ENCODE measurements around the gene PRR14.
A peak's percentile ranks its signal among the peaks of the same experiment; 100 is the strongest.
"Not testable (repeated sequence)": the region's sequence is repeated elsewhere in the genome, so short reads cannot be mapped to it uniquely, and the experiment has no call there.

Gene PRR14

GRCh38 chr16:30696646-30697045 is 45.9 kb downstream of the PRR14 start:
- DNase-seq = not testable (repeated sequence)

GRCh38 chr16:30697264-30698138 is 46.7 kb downstream of the PRR14 start:
- DNase-seq = peak; percentile 94

GRCh38 chr16:30698139-30698815 is 47.5 kb downstream of the PRR14 start:
- peak; percentile 74 for DNase-seq

- DNase-seq = peak; percentile 36
These were observed 48.3 kb downstream of the PRR14 start, which contains the start of gene SRCAP for GRCh38 chr16:30698816-30699614. Gene SRCAP (plus strand): TSS chr16:30699171. CDS start chr16:30700825, 1,654 bp downstream.

- no peak for DNase-seq
These were observed 48.9 kb downstream of the PRR14 start for GRCh38 chr16:30699615-30700099.

GRCh38 chr16:30700491-30700890 is 49.7 kb downstream of the PRR14 start:
- DNase-seq = no peak

GRCh38 chr16:30700971-30701370 is 50.2 kb downstream of the PRR14 start:
- no peak for DNase-seq

- not testable (repeated sequence) for DNase-seq
These were observed 52.3 kb downstream of the PRR14 start for GRCh38 chr16:30703071-30703470.

GRCh38 chr16:30703971-30704370 is 53.2 kb downstream of the PRR14 start:
- DNase-seq = no peak
